HEK293 (cell line): ENCODE measurements around the gene SLC3A2.

Experiments used
- AEBP2 ChIP-seq: fragments of 450-650 bp; formaldehyde crosslinking; IDR thresholded peaks from 2 replicates; pipeline ENCODE4 v1.5.1; 2016; ENCODE audit warnings: missing biosample characterization, missing genetic modification characterization, borderline replicate concordance
- INSM2 ChIP-seq: fragments of 450-650 bp; formaldehyde crosslinking; IDR thresholded peaks from 2 replicates; pipeline ENCODE4 v1.5.1; 2016; ENCODE audit warnings: missing biosample characterization, missing genetic modification characterization
- KLF1 ChIP-seq: fragments of 450-650 bp; formaldehyde crosslinking; IDR thresholded peaks from 2 replicates; pipeline ENCODE4 v1.5.1; 2016; ENCODE audit warnings: missing biosample characterization, missing genetic modification characterization
- KLF17 ChIP-seq: fragments of 450-650 bp; formaldehyde crosslinking; IDR thresholded peaks from 2 replicates; pipeline ENCODE4 v1.5.1; 2016; ENCODE audit warnings: missing biosample characterization, missing genetic modification characterization
- REPIN1 ChIP-seq: fragments of 450-650 bp; formaldehyde crosslinking; IDR thresholded peaks from 2 replicates; pipeline ENCODE4 v1.5.1; 2017; ENCODE audit warnings: missing biosample characterization, missing genetic modification characterization, low read depth
- SP7 ChIP-seq: fragments of 450-650 bp; formaldehyde crosslinking; IDR thresholded peaks from 2 replicates; pipeline ENCODE4 v1.5.1; 2016; ENCODE audit warnings: missing biosample characterization, missing genetic modification characterization
- ZBTB11 ChIP-seq: fragments of 450-650 bp; formaldehyde crosslinking; conservative IDR thresholded peaks from 2 replicates; pipeline ENCODE4 v1.5.1; 2016; ENCODE audit warnings: low read depth, missing biosample characterization, missing genetic modification characterization
- ZBTB20 ChIP-seq: fragments of 450-650 bp; formaldehyde crosslinking; IDR thresholded peaks from 2 replicates; pipeline ENCODE4 v1.5.1; 2016; ENCODE audit warnings: missing biosample characterization, missing genetic modification characterization
- ZFP69B ChIP-seq: fragments of 450-650 bp; formaldehyde crosslinking; IDR thresholded peaks from 2 replicates; pipeline ENCODE4 v1.5.1; 2016; ENCODE audit warnings: missing biosample characterization, missing genetic modification characterization
- ZNF138 ChIP-seq: fragments of 450-650 bp; formaldehyde crosslinking; IDR thresholded peaks from 2 replicates; pipeline ENCODE4 v1.5.1; 2016; ENCODE audit warnings: missing biosample characterization, missing genetic modification characterization, borderline replicate concordance
- ZNF140 ChIP-seq: fragments of 450-650 bp; formaldehyde crosslinking; IDR thresholded peaks from 2 replicates; pipeline ENCODE4 v1.5.1; 2016; ENCODE audit warnings: missing biosample characterization, missing genetic modification characterization
- ZNF148 ChIP-seq: fragments of 450-650 bp; formaldehyde crosslinking; IDR thresholded peaks from 2 replicates; pipeline ENCODE4 v1.5.0; 2017; ENCODE audit warnings: missing biosample characterization, missing genetic modification characterization, borderline replicate concordance
- ZNF549 ChIP-seq: fragments of 450-650 bp; IDR thresholded peaks from 2 replicates; pipeline ENCODE4 v1.5.1; 2018; ENCODE audit warnings: missing biosample characterization, missing genetic modification characterization, mild to moderate bottlenecking, inconsistent platforms, moderate library complexity
- ZNF561 ChIP-seq: fragments of 450-650 bp; IDR thresholded peaks from 2 replicates; pipeline ENCODE4 v1.5.1; 2018; ENCODE audit warnings: missing biosample characterization, missing genetic modification characterization, borderline replicate concordance
- ZNF785 ChIP-seq: fragments of 450-650 bp; formaldehyde crosslinking; IDR thresholded peaks from 2 replicates; pipeline ENCODE4 v1.5.1; 2016; ENCODE audit warnings: missing biosample characterization, missing genetic modification characterization
- ZNF792 ChIP-seq: fragments of 450-650 bp; formaldehyde crosslinking; IDR thresholded peaks from 2 replicates; pipeline ENCODE4 v1.5.1; 2016; ENCODE audit warnings: missing biosample characterization, missing genetic modification characterization

The SLC3A2 gene

GRCh38 chr11:62850911-62851806, 29.5 kb upstream of the SLC3A2 start (continued):
- TF ChIP-seq ZNF792 (tag by site-specific recombination) (no peak), ZBTB11 (tag by site-specific recombination) (no peak), INSM2 (tag by site-specific recombination) (no peak), ZFP69B (tag by site-specific recombination) (no peak), ZBTB20 (tag by site-specific recombination) (0 out of 2 replicates have a peak, but pooled peaks have one; percentile 22), ZNF561 (tag by site-specific recombination) (no peak), KLF1 (tag by site-specific recombination) (0 out of 2 replicates have a peak, but pooled peaks have one; percentile 11), ZNF148 (tag by site-specific recombination) (no peak), KLF17 (tag by site-specific recombination) (no peak), ZNF138 (tag by site-specific recombination) (no peak), AEBP2 (tag by site-specific recombination) (no peak), REPIN1 (tag by site-specific recombination) (no peak), ZNF140 (tag by site-specific recombination) (no peak), ZNF549 (no peak), ZNF785 (tag by site-specific recombination) (no peak), SP7 (no peak)
